ENCODE results near the gene IFNL3.
"Not testable (repeated sequence)": the region's sequence is repeated elsewhere in the genome, so short reads cannot be mapped to it uniquely, and the experiment has no call there.

IFNL3 gene

GRCh38 chr19:39238944-39239343, 5.9 kb downstream of the IFNL3 start:
- FAIRE-seq = no peak
- no peak for DNase-seq (ENCODE audit: insufficient read length, low spot score)
- TF ChIP-seq PAX5 (IDR thresholded peaks at IDR 0.05; ENCODE audit: insufficient read depth, low read length, severe bottlenecking) (no peak), POU2F2 (IDR thresholded peaks at IDR 0.05; ENCODE audit: low read depth, low read length) (no peak), SPI1 (IDR thresholded peaks at IDR 0.05; ENCODE audit: low read depth, low read length) (no peak), POLR2AphosphoS5 (IDR thresholded peaks at IDR 0.05; ENCODE audit: low read depth, low read length) (no peak), POLR2A (IDR thresholded peaks at IDR 0.05; ENCODE audit: low read depth, low read length) (no peak), TAF1 (IDR thresholded peaks at IDR 0.05; ENCODE audit: low read depth, low read length) (no peak)

- DNase-seq (ENCODE audit: insufficient read length, low spot score) = no peak
- TF ChIP-seq POU2F2 (IDR thresholded peaks at IDR 0.05; ENCODE audit: low read depth, low read length) (no peak), SPI1 (IDR thresholded peaks at IDR 0.05; ENCODE audit: low read depth, low read length) (no peak), TAF1 (IDR thresholded peaks at IDR 0.05; ENCODE audit: low read depth, low read length) (no peak), POLR2AphosphoS5 (IDR thresholded peaks at IDR 0.05; ENCODE audit: low read depth, low read length) (no peak), POLR2A (IDR thresholded peaks at IDR 0.05; ENCODE audit: low read depth, low read length) (no peak), PAX5 (IDR thresholded peaks at IDR 0.05; ENCODE audit: insufficient read depth, low read length, severe bottlenecking) (no peak)
- FAIRE-seq = peak; percentile 55
Measured at GRCh38 chr19:39238209-39238608, 6.6 kb downstream of the IFNL3 start.

GRCh38 chr19:39237200-39238184, 7.3 kb downstream of the IFNL3 start:
- FAIRE-seq (peak; percentile 63), DNase-seq (ENCODE audit: insufficient read length, low spot score) (peak; percentile 53)
- TF ChIP-seq SPI1 (IDR thresholded peaks at IDR 0.05; ENCODE audit: low read depth, low read length) (no peak), POLR2AphosphoS5 (IDR thresholded peaks at IDR 0.05; ENCODE audit: low read depth, low read length) (no peak)

- DNase-seq (ENCODE audit: insufficient read length, low spot score) (no peak), FAIRE-seq (no peak)
Measured at GRCh38 chr19:39236527-39236926, 8.3 kb downstream of the IFNL3 start.

GRCh38 chr19:39232708-39233107, 12.1 kb downstream of the IFNL3 start:
- TF ChIP-seq POLR2AphosphoS5 (IDR thresholded peaks at IDR 0.05; ENCODE audit: low read depth, low read length) (no peak), POLR2A (IDR thresholded peaks at IDR 0.05; ENCODE audit: low read depth, low read length) (no peak), POU2F2 (IDR thresholded peaks at IDR 0.05; ENCODE audit: low read depth, low read length) (no peak), PAX5 (IDR thresholded peaks at IDR 0.05; ENCODE audit: insufficient read depth, low read length, severe bottlenecking) (no peak), TAF1 (IDR thresholded peaks at IDR 0.05; ENCODE audit: low read depth, low read length) (no peak), SPI1 (IDR thresholded peaks at IDR 0.05; ENCODE audit: low read depth, low read length) (no peak)
- FAIRE-seq = no peak
- no peak for DNase-seq (ENCODE audit: insufficient read length, low spot score)

More at GRCh38 chr19:39236527-39236926, 8.3 kb downstream of the IFNL3 start:
- TF ChIP-seq POLR2A (IDR thresholded peaks at IDR 0.05; ENCODE audit: low read depth, low read length) (no peak), SPI1 (IDR thresholded peaks at IDR 0.05; ENCODE audit: low read depth, low read length) (no peak), PAX5 (IDR thresholded peaks at IDR 0.05; ENCODE audit: insufficient read depth, low read length, severe bottlenecking) (no peak), POU2F2 (IDR thresholded peaks at IDR 0.05; ENCODE audit: low read depth, low read length) (no peak), TAF1 (IDR thresholded peaks at IDR 0.05; ENCODE audit: low read depth, low read length) (no peak), POLR2AphosphoS5 (IDR thresholded peaks at IDR 0.05; ENCODE audit: low read depth, low read length) (no peak)

- FAIRE-seq (no peak), DNase-seq (ENCODE audit: insufficient read length, low spot score) (no peak)
- TF ChIP-seq PAX5 (IDR thresholded peaks at IDR 0.05; ENCODE audit: insufficient read depth, low read length, severe bottlenecking) (no peak), POU2F2 (IDR thresholded peaks at IDR 0.05; ENCODE audit: low read depth, low read length) (no peak), POLR2AphosphoS5 (IDR thresholded peaks at IDR 0.05; ENCODE audit: low read depth, low read length) (no peak), POLR2A (IDR thresholded peaks at IDR 0.05; ENCODE audit: low read depth, low read length) (no peak), SPI1 (IDR thresholded peaks at IDR 0.05; ENCODE audit: low read depth, low read length) (no peak), TAF1 (IDR thresholded peaks at IDR 0.05; ENCODE audit: low read depth, low read length) (no peak)
Measured at GRCh38 chr19:39230096-39230764, 14.6 kb downstream of the IFNL3 start.

- TF ChIP-seq SPI1 (IDR thresholded peaks at IDR 0.05; ENCODE audit: low read depth, low read length) = no peak
- no peak for TF ChIP-seq POLR2A (IDR thresholded peaks at IDR 0.05; ENCODE audit: low read depth, low read length)
- no peak for TF ChIP-seq PAX5 (IDR thresholded peaks at IDR 0.05; ENCODE audit: insufficient read depth, low read length, severe bottlenecking)
- no peak for TF ChIP-seq POLR2AphosphoS5 (IDR thresholded peaks at IDR 0.05; ENCODE audit: low read depth, low read length)
- no peak for TF ChIP-seq TAF1 (IDR thresholded peaks at IDR 0.05; ENCODE audit: low read depth, low read length)
- no peak for TF ChIP-seq POU2F2 (IDR thresholded peaks at IDR 0.05; ENCODE audit: low read depth, low read length)
- FAIRE-seq = no peak
- no peak for DNase-seq (ENCODE audit: insufficient read length, low spot score)
Measured at GRCh38 chr19:39224910-39225309, 19.9 kb downstream of the IFNL3 start.

- DNase-seq (ENCODE audit: insufficient read length, low spot score) = no peak
- TF ChIP-seq SPI1 (IDR thresholded peaks at IDR 0.05; ENCODE audit: low read depth, low read length) = no peak
- no peak for TF ChIP-seq PAX5 (IDR thresholded peaks at IDR 0.05; ENCODE audit: insufficient read depth, low read length, severe bottlenecking)
- no peak for TF ChIP-seq POLR2AphosphoS5 (IDR thresholded peaks at IDR 0.05; ENCODE audit: low read depth, low read length)
- no peak for TF ChIP-seq POU2F2 (IDR thresholded peaks at IDR 0.05; ENCODE audit: low read depth, low read length)
- TF ChIP-seq POLR2A (IDR thresholded peaks at IDR 0.05; ENCODE audit: low read depth, low read length) = no peak
- TF ChIP-seq TAF1 (IDR thresholded peaks at IDR 0.05; ENCODE audit: low read depth, low read length) = no peak
- no peak for FAIRE-seq
Measured at GRCh38 chr19:39223703-39224279, 21.0 kb downstream of the IFNL3 start.

- DNase-seq (ENCODE audit: insufficient read length, low spot score); FAIRE-seq: not testable (repeated sequence)
Measured at GRCh38 chr19:39219108-39219507, 25.7 kb downstream of the IFNL3 start.

All from GM12891 (cell line).